WTC11 (cell line): Measurements from ENCODE around the gene MYO16. TPM values are rescaled to one million over a fixed set of nuclear protein-coding genes. Genes with fewer than 3 reads are reported as not detected.

Experiments used
- ATAC-seq: fragments of 200-7000 bp; cut with Tn5 transposase; 2 replicates; pipeline ENCODE4 v1.10.0; 2021; ENCODE audit warnings: mild to moderate bottlenecking, moderate library complexity
- CTCF ChIA-PET: fragments of 300-600 bp; sonication (Branson Sonifier 250); formaldehyde crosslinking; loops from one replicate; lab custom pipeline; 2021; ENCODE audit warnings: antibody characterized with exemption; lab: Charles Lee
- POLR2A ChIA-PET: fragments of 350-600 bp; sonication (Branson Sonifier 250); formaldehyde crosslinking; loops from one replicate; lab custom pipeline; 2021; ENCODE audit warnings: antibody characterized with exemption; lab: Charles Lee
- DNase-seq: peaks from one replicate; pipeline ENCODE4 v3.0.0; 2021; ENCODE audit warnings: low spot score
- H3K27ac Mint-ChIP-seq: 2 replicates; pipeline ENCODE4 v1.8.0; 2021; ENCODE audit warnings: mixed read lengths
- H3K27me3 Mint-ChIP-seq: 2 replicates; pipeline ENCODE4 v1.8.0; 2021; ENCODE audit warnings: low read depth, mild to moderate bottlenecking, moderate library complexity, mixed read lengths
- H3K36me3 Mint-ChIP-seq: 2 replicates; pipeline ENCODE4 v1.8.0; 2021; ENCODE audit warnings: mixed read lengths
- H3K4me1 Mint-ChIP-seq: 2 replicates; pipeline ENCODE4 v1.8.0; 2022; ENCODE audit warnings: mixed read lengths
- H3K4me3 Mint-ChIP-seq: 2 replicates; pipeline ENCODE4 v1.8.0; 2021; ENCODE audit warnings: mild to moderate bottlenecking, moderate library complexity, mixed read lengths
- H3K9me3 Mint-ChIP-seq: 2 replicates; pipeline ENCODE4 v1.8.0; 2021; ENCODE audit warnings: mixed read lengths
- ATF6 ChIP-seq: sonication (generic); formaldehyde crosslinking; IDR thresholded peaks from 2 replicates; pipeline ENCODE4 v1.8.1; 2023; ENCODE audit warnings: mild to moderate bottlenecking, missing genetic modification reagents
- CBFB ChIP-seq: sonication (generic); formaldehyde crosslinking; IDR thresholded peaks from 2 replicates; pipeline ENCODE4 v1.8.1; 2022; ENCODE audit warnings: mild to moderate bottlenecking, low read depth, missing genetic modification reagents
- CDX4 ChIP-seq: fragments of 250-450 bp; sonication (Bioruptor Pico); IDR thresholded peaks from 2 replicates; pipeline ENCODE4 v1.9.0; 2021; ENCODE audit warnings: moderate library complexity, mild to moderate bottlenecking, inconsistent platforms, borderline replicate concordance
- CREM ChIP-seq: sonication (generic); formaldehyde crosslinking; IDR thresholded peaks from 2 replicates; pipeline ENCODE4 v1.8.1; 2022; ENCODE audit warnings: mild to moderate bottlenecking, missing genetic modification reagents, moderate library complexity
- E2F5 ChIP-seq: sonication (generic); formaldehyde crosslinking; IDR thresholded peaks from 2 replicates; pipeline ENCODE4 v1.8.1; 2022; ENCODE audit warnings: mild to moderate bottlenecking, moderate library complexity, missing genetic modification reagents
- ERG ChIP-seq: fragments of 250-450 bp; sonication (Bioruptor Pico); IDR thresholded peaks from 2 replicates; pipeline ENCODE4 v1.8.0; 2021; ENCODE audit warnings: mild to moderate bottlenecking
- ETV6 ChIP-seq: sonication (generic); formaldehyde crosslinking; IDR thresholded peaks from 2 replicates; pipeline ENCODE4 v1.8.1; 2022; ENCODE audit warnings: mild to moderate bottlenecking, missing genetic modification reagents
- FOXJ3 ChIP-seq: sonication (generic); formaldehyde crosslinking; IDR thresholded peaks from 2 replicates; pipeline ENCODE4 v1.9.0; 2021; ENCODE audit warnings: missing genetic modification reagents, mild to moderate bottlenecking, borderline replicate concordance
- HMGXB4 ChIP-seq: sonication (generic); formaldehyde crosslinking; IDR thresholded peaks from 2 replicates; pipeline ENCODE4 v1.8.1; 2023; ENCODE audit warnings: mild to moderate bottlenecking, moderate library complexity, missing genetic modification reagents
- NFE2L1 ChIP-seq: sonication (generic); formaldehyde crosslinking; IDR thresholded peaks from 2 replicates; pipeline ENCODE4 v1.8.1; 2023; ENCODE audit warnings: missing genetic modification reagents
- NR1H2 ChIP-seq: sonication (generic); formaldehyde crosslinking; IDR thresholded peaks from 2 replicates; pipeline ENCODE4 v1.9.0; 2021; ENCODE audit warnings: mild to moderate bottlenecking, moderate library complexity, missing genetic modification reagents
- OVOL2 ChIP-seq: fragments of 250-450 bp; sonication (Bioruptor Pico); IDR thresholded peaks from 2 replicates; pipeline ENCODE4 v1.9.0; 2021; ENCODE audit warnings: mild to moderate bottlenecking, borderline replicate concordance
- RELA ChIP-seq: sonication (generic); formaldehyde crosslinking; IDR thresholded peaks from 2 replicates; pipeline ENCODE4 v1.8.1; 2022; ENCODE audit warnings: missing genetic modification reagents, mild to moderate bottlenecking, borderline replicate concordance
- SMAD4 ChIP-seq: sonication (generic); formaldehyde crosslinking; IDR thresholded peaks from 2 replicates; pipeline ENCODE4 v1.8.0; 2022; ENCODE audit warnings: mild to moderate bottlenecking, missing genetic modification reagents
- TEAD1 ChIP-seq: sonication (generic); formaldehyde crosslinking; IDR thresholded peaks from 2 replicates; pipeline ENCODE4 v1.8.0; 2022; ENCODE audit warnings: mild to moderate bottlenecking, missing genetic modification reagents
- TEAD4 ChIP-seq: sonication (generic); formaldehyde crosslinking; IDR thresholded peaks from 2 replicates; pipeline ENCODE4 v1.8.0; 2022; ENCODE audit warnings: mild to moderate bottlenecking, missing genetic modification reagents
- USF1 ChIP-seq: sonication (generic); formaldehyde crosslinking; IDR thresholded peaks from 2 replicates; pipeline ENCODE4 v1.8.0; 2022; ENCODE audit warnings: mild to moderate bottlenecking, missing genetic modification reagents
- ZBTB21 ChIP-seq: sonication (generic); formaldehyde crosslinking; IDR thresholded peaks from 2 replicates; pipeline ENCODE4 v1.8.1; 2023; ENCODE audit warnings: mild to moderate bottlenecking, missing genetic modification reagents, borderline replicate concordance
- ZNF281 ChIP-seq: sonication (generic); formaldehyde crosslinking; IDR thresholded peaks from 2 replicates; pipeline ENCODE4 v1.8.0; 2023; ENCODE audit warnings: mild to moderate bottlenecking, missing genetic modification reagents
- ZNF416 ChIP-seq: fragments of 250-450 bp; sonication (Bioruptor Pico); IDR thresholded peaks from 2 replicates; pipeline ENCODE4 v1.9.0; 2021; ENCODE audit warnings: mild to moderate bottlenecking, inconsistent platforms
- total RNA-seq: library from RNA; stranded (reverse); gene quantifications from 3 replicates; pipeline ENCODE4 v1.2.3, GENCODE V29; 2021

Gene MYO16
- total RNA-seq, 1 experiment from 2014 or later: 0.09 TPM

- Mint-ChIP-seq H3K27ac (no peak overlapping the region), H3K4me1 (no peaks in the 10 kb centered on the region), H3K36me3 (peaks cover 6% of the 10 kb centered on the region), H3K27me3 (no peaks in the 10 kb centered on the region; the same call in 1 of the 2 replicates), H3K9me3 (peaks cover 32% of the 10 kb centered on the region), H3K4me3 (no peak overlapping the region)
- no peak for ATAC-seq
- ChIA-PET CTCF (no interaction called here), POLR2A (no interaction called here)
- TF ChIP-seq TEAD4 (no peak), ETV6 (no peak), ZBTB21 (CRISPR knock-in tag) (no peak), OVOL2 (no peak), RELA (no peak), NR1H2 (CRISPR knock-in tag) (no peak), CREM (no peak), HMGXB4 (CRISPR knock-in tag) (no peak), ZNF281 (CRISPR knock-in tag) (no peak), USF1 (CRISPR knock-in tag) (no peak), CBFB (CRISPR knock-in tag) (no peak), FOXJ3 (CRISPR knock-in tag) (no peak), CDX4 (CRISPR knock-in tag) (no peak), SMAD4 (no peak)
- no peak for DNase-seq
Observed at GRCh38 chr13:108657519-108657918, 28.1 kb downstream of the MYO16 start.

GRCh38 chr13:108662528-108662927 lies 33.1 kb downstream of the MYO16 start:
- no peaks in the 10 kb centered on the region for H3K4me1 Mint-ChIP-seq
- ChIA-PET POLR2A (no interaction called here), CTCF (no interaction called here)
- H3K4me3 Mint-ChIP-seq: no peak overlapping the region
- DNase-seq: no peak
- no peak; the same call in 1 of the 2 replicates for ATAC-seq
- peaks cover 32% of the 10 kb centered on the region for H3K9me3 Mint-ChIP-seq
- 0 out of 2 replicates have a peak, but pooled peaks cover 2% of the 10 kb centered on the region for H3K27me3 Mint-ChIP-seq
- peaks cover 13% of the 10 kb centered on the region for H3K36me3 Mint-ChIP-seq
- H3K27ac Mint-ChIP-seq: no peak overlapping the region
- TF ChIP-seq E2F5 (no peak), ZNF281 (CRISPR knock-in tag) (no peak), HMGXB4 (CRISPR knock-in tag) (no peak), ERG (CRISPR knock-in tag) (no peak), ZNF416 (no peak), ATF6 (CRISPR knock-in tag) (no peak), NFE2L1 (CRISPR knock-in tag) (no peak), TEAD1 (CRISPR knock-in tag) (no peak), RELA (no peak)
